Activated CD4-positive, alpha-beta T cell treated with anti-CD3 and anti-CD28 coated beads, Interleukin-2, amount 50 U/mL, for 1 hour (primary cell): ENCODE results near the gene IGFLR1.
A peak's percentile ranks its signal among the peaks of the same experiment; 100 is the strongest.
"Not testable (repeated sequence)": the region's sequence is repeated elsewhere in the genome, so short reads cannot be mapped to it uniquely, and the experiment has no call there.

Experiments used
- DNase-seq: peaks from one replicate; pipeline ENCODE4 v3.0.0-alpha.2; 2020

Gene IGFLR1

GRCh38 chr19:35703343-35703742 is 38.9 kb downstream of the IGFLR1 start:
- no peak for DNase-seq

DNA sequence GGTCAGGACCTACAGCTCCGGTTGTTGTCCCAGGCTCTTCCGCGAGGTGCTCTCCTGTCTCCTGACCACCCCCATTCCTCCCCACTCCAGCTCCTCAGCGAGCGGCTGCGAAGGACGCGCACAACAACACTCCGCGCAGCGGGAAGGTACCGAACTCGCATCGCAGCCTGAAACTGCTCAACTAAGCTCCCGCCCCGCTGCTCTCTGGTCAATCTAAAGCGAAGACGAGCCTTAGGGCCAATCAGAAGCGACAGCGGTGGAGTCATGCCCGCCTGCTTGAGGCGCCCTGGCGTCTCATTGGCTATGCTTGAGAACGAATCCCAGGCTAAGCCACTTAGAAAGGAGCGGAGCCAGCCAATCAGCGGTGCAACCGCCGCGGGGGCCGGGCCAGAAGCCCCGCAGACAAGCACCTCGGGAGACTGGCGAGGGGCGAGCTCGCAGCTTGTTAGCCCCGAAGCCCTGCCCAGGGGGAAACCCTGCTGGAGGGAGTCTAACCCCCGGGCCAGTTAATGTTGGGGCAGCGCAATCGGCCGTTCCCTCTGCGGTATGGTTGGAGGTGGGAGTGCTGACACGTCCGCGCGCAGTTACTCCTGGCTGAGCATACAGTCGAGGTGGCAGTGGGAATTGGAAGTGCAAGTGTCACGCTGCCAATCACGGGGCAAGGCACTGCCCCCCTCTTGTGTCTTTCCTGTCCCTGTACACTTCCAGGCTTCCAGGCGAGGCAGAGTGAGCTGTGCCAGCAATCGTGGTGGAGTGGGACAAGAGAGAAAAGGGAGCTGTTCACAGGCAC is 39.8 kb downstream of the IGFLR1 start:
- DNase-seq, result peak; percentile 89

- no peak for DNase-seq
Observed at GRCh38 chr19:35696835-35697234, 45.4 kb downstream of the IGFLR1 start.

DNA sequence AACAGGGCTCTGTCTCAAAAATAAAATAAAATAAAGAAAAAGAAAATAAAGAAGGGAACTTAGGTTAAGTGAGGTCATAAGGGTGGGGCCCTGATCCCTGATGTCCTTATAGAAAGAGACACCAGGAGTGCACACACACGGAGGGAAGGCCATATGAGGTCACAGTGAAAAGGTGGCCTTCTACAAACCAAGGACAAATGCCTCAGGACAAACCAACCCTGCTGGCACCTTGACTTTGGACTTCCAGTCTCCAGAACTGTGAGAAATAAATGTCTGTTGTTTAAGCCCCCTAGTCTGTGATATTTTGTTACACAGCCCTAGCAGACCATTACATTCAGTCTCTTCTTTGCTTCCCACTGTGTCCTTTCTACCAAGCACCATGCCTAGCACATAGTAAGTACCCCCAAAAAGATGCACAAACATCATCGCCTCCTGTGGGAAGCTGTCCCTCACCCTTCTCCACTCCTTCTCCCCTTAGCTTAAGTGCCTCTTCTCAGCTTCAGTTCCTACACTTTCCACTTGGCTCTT is 46.3 kb downstream of the IGFLR1 start:
- DNase-seq, result no peak

- peak; percentile 89 for DNase-seq
Observed at GRCh38 chr19:35693835-35694599, 48.2 kb downstream of the IGFLR1 start.

GRCh38 chr19:35693422-35693821 is 48.8 kb downstream of the IGFLR1 start:
- no peak for DNase-seq

GRCh38 chr19:35692010-35692409 is 50.2 kb downstream of the IGFLR1 start:
- DNase-seq, result no peak

DNA sequence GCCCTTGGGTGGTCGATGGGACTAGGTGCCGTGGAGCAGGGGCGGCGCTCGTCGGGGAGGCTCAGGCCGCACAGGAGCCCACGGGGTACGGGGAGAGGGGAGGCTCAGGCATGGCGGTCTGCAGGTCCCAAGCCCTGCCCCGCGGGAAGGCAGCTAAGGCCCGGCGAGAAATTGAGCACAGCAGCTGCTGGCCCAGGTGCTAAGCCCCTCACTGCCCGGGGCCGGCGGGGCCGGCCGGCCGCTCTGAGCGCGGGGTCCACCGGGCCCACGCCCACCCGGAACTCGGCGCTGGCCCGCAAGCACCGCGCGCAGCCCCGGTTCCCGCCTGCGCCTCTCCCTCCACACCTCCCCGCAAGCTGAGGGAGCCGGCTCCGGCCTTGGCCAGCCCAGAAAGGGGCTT is 51.1 kb downstream of the IGFLR1 start:
- DNase-seq, result not testable (repeated sequence)

DNA sequence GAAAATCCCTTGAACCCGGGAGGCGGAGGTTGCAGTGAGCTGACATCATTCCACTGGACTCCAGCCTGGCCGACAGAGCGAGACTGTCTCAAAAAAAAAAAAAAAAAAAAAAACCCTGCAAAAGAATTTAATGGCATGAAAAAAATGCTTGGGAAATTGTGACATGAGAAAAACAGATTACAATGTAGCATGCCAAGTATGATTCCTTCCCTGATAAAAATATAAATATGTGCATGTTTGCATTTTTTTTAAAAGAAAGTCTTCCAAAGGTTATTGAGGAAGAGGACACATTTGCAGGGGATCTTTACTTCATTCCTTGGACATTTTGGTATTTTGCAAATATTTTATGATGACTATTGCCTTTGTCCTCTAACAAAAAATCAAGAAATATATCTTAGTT is 52.4 kb downstream of the IGFLR1 start:
- DNase-seq, result no peak
